Measurements from ENCODE around the gene EFR3B. TPM values are rescaled to one million over a fixed set of nuclear protein-coding genes. Genes with fewer than 3 reads are reported as not detected.
"Not testable (repeated sequence)": the region's sequence is repeated elsewhere in the genome, so short reads cannot be mapped to it uniquely, and the experiment has no call there.

Gene EFR3B
- total RNA-seq, 1 experiment from 2014 or later = 8.9 TPM

DNA sequence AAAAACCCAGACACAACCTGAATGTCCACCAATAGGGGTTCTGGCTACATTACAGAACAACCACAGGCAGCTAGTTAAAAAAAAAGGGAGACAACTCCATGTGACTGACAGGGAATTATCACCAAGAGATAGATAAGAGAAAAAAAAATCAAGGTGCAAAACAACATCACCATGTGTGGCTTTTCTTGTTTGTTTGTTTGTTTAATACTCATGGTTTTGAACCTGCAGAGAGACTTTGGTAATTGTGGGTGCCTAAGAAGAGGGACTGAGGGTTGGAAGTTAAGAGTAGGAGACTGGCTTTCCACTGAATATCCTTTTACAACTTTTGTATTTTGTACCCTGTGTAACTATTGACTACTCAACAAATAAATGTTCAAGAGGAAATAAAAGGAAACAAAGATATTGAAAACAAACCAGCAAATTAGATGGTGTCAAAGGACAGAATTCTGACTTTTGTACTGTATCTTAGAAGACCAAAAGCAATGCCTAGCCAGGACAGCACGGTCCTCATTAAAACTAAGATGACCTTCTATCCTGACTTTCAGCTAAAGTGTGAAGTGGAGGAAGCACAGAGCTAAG is 47.6 kb upstream of the EFR3B start:
- no peaks in the 10 kb centered on the region; the same call in 1 of the 2 replicates for H3K27me3 Mint-ChIP-seq (ENCODE audit: low read depth)

DNA sequence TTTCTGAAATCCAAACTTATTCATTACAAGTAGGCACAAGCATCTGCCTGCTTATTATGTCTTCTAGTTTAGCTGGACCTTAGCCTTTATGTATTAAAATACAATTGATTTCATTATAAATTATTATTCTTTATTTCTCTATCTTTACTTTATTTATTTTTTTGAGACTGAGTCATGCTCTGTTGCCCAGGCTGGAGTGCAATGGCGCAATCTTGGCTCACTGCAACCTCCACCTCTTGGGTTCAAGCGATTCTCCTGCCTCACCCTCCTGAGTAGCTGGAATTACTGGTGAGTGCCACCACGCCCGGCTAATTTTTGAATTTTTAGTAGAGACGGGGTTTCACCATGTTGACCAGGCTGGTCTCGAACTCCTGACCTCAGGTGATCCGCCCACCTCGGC is 42.8 kb upstream of the EFR3B start:
- H3K27ac Mint-ChIP-seq; DNase-seq (ENCODE audit: low spot score); ATAC-seq; H3K4me1 Mint-ChIP-seq; H3K9me3 Mint-ChIP-seq; H3K27me3 Mint-ChIP-seq (ENCODE audit: low read depth); CTCF ChIA-PET; H3K36me3 Mint-ChIP-seq; POLR2A ChIA-PET; H3K4me3 Mint-ChIP-seq: not testable (repeated sequence)

More for the DNA sequence above, 47.6 kb upstream of the EFR3B start:
- ChIA-PET POLR2A (no interaction called here), CTCF (interaction anchor here (0.6 to 3.6 kb wide), 2 partner anchors 19 to 176 kb away, joined by 3 to 11 read pairs; no protein-coding TSS in a partner anchor)
- peaks cover 20% of the 10 kb centered on the region for H3K9me3 Mint-ChIP-seq
- no peak for DNase-seq (ENCODE audit: low spot score)
- TF ChIP-seq, protein P1, sequence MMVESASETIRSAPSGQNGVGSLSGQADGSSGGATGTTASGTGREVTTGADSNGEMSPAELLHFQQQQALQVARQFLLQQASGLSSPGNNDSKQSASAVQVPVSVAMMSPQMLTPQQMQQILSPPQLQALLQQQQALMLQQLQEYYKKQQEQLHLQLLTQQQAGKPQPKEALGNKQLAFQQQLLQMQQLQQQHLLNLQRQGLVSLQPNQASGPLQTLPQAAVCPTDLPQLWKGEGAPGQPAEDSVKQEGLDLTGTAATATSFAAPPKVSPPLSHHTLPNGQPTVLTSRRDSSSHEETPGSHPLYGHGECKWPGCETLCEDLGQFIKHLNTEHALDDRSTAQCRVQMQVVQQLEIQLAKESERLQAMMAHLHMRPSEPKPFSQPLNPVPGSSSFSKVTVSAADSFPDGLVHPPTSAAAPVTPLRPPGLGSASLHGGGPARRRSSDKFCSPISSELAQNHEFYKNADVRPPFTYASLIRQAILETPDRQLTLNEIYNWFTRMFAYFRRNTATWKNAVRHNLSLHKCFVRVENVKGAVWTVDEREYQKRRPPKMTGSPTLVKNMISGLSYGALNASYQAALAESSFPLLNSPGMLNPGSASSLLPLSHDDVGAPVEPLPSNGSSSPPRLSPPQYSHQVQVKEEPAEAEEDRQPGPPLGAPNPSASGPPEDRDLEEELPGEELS (CRISPR knock-in tag; IDR thresholded peaks at IDR 0.05) = no peak
- TF ChIP-seq, protein P2, sequence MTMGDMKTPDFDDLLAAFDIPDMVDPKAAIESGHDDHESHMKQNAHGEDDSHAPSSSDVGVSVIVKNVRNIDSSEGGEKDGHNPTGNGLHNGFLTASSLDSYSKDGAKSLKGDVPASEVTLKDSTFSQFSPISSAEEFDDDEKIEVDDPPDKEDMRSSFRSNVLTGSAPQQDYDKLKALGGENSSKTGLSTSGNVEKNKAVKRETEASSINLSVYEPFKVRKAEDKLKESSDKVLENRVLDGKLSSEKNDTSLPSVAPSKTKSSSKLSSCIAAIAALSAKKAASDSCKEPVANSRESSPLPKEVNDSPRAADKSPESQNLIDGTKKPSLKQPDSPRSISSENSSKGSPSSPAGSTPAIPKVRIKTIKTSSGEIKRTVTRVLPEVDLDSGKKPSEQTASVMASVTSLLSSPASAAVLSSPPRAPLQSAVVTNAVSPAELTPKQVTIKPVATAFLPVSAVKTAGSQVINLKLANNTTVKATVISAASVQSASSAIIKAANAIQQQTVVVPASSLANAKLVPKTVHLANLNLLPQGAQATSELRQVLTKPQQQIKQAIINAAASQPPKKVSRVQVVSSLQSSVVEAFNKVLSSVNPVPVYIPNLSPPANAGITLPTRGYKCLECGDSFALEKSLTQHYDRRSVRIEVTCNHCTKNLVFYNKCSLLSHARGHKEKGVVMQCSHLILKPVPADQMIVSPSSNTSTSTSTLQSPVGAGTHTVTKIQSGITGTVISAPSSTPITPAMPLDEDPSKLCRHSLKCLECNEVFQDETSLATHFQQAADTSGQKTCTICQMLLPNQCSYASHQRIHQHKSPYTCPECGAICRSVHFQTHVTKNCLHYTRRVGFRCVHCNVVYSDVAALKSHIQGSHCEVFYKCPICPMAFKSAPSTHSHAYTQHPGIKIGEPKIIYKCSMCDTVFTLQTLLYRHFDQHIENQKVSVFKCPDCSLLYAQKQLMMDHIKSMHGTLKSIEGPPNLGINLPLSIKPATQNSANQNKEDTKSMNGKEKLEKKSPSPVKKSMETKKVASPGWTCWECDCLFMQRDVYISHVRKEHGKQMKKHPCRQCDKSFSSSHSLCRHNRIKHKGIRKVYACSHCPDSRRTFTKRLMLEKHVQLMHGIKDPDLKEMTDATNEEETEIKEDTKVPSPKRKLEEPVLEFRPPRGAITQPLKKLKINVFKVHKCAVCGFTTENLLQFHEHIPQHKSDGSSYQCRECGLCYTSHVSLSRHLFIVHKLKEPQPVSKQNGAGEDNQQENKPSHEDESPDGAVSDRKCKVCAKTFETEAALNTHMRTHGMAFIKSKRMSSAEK (CRISPR knock-in tag; IDR thresholded peaks at IDR 0.05; ENCODE audit: borderline replicate concordance) = no peak
- no peak for TF ChIP-seq TCF7 (CRISPR knock-in tag; IDR thresholded peaks at IDR 0.05; ENCODE audit: low read depth)
- TF ChIP-seq FOXJ3 (CRISPR knock-in tag; IDR thresholded peaks at IDR 0.05; ENCODE audit: borderline replicate concordance) = no peak
- TF ChIP-seq, protein P3, sequence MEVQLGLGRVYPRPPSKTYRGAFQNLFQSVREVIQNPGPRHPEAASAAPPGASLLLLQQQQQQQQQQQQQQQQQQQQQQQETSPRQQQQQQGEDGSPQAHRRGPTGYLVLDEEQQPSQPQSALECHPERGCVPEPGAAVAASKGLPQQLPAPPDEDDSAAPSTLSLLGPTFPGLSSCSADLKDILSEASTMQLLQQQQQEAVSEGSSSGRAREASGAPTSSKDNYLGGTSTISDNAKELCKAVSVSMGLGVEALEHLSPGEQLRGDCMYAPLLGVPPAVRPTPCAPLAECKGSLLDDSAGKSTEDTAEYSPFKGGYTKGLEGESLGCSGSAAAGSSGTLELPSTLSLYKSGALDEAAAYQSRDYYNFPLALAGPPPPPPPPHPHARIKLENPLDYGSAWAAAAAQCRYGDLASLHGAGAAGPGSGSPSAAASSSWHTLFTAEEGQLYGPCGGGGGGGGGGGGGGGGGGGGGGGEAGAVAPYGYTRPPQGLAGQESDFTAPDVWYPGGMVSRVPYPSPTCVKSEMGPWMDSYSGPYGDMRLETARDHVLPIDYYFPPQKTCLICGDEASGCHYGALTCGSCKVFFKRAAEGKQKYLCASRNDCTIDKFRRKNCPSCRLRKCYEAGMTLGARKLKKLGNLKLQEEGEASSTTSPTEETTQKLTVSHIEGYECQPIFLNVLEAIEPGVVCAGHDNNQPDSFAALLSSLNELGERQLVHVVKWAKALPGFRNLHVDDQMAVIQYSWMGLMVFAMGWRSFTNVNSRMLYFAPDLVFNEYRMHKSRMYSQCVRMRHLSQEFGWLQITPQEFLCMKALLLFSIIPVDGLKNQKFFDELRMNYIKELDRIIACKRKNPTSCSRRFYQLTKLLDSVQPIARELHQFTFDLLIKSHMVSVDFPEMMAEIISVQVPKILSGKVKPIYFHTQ (CRISPR knock-in tag; IDR thresholded peaks at IDR 0.05) = no peak
- TF ChIP-seq, protein P4, sequence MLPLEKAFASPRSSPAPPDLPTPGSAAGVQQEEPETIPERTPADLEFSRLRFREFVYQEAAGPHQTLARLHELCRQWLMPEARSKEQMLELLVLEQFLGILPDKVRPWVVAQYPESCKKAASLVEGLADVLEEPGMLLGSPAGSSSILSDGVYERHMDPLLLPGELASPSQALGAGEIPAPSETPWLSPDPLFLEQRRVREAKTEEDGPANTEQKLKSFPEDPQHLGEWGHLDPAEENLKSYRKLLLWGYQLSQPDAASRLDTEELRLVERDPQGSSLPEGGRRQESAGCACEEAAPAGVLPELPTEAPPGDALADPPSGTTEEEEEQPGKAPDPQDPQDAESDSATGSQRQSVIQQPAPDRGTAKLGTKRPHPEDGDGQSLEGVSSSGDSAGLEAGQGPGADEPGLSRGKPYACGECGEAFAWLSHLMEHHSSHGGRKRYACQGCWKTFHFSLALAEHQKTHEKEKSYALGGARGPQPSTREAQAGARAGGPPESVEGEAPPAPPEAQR (CRISPR knock-in tag; IDR thresholded peaks at IDR 0.05) = no peak
- TF ChIP-seq SOX15 (CRISPR knock-in tag; IDR thresholded peaks at IDR 0.05) = no peak
- TF ChIP-seq FOXP1 (CRISPR knock-in tag; IDR thresholded peaks at IDR 0.05; ENCODE audit: borderline replicate concordance) = no peak
- TF ChIP-seq, protein P5, sequence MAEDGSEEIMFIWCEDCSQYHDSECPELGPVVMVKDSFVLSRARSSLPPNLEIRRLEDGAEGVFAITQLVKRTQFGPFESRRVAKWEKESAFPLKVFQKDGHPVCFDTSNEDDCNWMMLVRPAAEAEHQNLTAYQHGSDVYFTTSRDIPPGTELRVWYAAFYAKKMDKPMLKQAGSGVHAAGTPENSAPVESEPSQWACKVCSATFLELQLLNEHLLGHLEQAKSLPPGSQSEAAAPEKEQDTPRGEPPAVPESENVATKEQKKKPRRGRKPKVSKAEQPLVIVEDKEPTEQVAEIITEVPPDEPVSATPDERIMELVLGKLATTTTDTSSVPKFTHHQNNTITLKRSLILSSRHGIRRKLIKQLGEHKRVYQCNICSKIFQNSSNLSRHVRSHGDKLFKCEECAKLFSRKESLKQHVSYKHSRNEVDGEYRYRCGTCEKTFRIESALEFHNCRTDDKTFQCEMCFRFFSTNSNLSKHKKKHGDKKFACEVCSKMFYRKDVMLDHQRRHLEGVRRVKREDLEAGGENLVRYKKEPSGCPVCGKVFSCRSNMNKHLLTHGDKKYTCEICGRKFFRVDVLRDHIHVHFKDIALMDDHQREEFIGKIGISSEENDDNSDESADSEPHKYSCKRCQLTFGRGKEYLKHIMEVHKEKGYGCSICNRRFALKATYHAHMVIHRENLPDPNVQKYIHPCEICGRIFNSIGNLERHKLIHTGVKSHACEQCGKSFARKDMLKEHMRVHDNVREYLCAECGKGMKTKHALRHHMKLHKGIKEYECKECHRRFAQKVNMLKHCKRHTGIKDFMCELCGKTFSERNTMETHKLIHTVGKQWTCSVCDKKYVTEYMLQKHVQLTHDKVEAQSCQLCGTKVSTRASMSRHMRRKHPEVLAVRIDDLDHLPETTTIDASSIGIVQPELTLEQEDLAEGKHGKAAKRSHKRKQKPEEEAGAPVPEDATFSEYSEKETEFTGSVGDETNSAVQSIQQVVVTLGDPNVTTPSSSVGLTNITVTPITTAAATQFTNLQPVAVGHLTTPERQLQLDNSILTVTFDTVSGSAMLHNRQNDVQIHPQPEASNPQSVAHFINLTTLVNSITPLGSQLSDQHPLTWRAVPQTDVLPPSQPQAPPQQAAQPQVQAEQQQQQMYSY (CRISPR knock-in tag; IDR thresholded peaks at IDR 0.05) = no peak
- TF ChIP-seq ZNF138 (CRISPR knock-in tag; conservative IDR thresholded peaks at IDR 0.05) = no peak
- no peak for TF ChIP-seq GTF2I (CRISPR knock-in tag; conservative IDR thresholded peaks at IDR 0.05)
- no peak for TF ChIP-seq CBFB (CRISPR knock-in tag; IDR thresholded peaks at IDR 0.05; ENCODE audit: low read depth)
- no peak for TF ChIP-seq NR2C2 (CRISPR knock-in tag; IDR thresholded peaks at IDR 0.05)
- no peak for TF ChIP-seq ETV6 (CRISPR knock-in tag; IDR thresholded peaks at IDR 0.05)
- TF ChIP-seq ZNF671 (CRISPR knock-in tag; IDR thresholded peaks at IDR 0.05) = no peak
- TF ChIP-seq NR1H2 (CRISPR knock-in tag; IDR thresholded peaks at IDR 0.05) = no peak
- TF ChIP-seq, protein P6, sequence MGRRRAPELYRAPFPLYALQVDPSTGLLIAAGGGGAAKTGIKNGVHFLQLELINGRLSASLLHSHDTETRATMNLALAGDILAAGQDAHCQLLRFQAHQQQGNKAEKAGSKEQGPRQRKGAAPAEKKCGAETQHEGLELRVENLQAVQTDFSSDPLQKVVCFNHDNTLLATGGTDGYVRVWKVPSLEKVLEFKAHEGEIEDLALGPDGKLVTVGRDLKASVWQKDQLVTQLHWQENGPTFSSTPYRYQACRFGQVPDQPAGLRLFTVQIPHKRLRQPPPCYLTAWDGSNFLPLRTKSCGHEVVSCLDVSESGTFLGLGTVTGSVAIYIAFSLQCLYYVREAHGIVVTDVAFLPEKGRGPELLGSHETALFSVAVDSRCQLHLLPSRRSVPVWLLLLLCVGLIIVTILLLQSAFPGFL (CRISPR knock-in tag; IDR thresholded peaks at IDR 0.05; ENCODE audit: borderline replicate concordance) = no peak
- no peak for TF ChIP-seq SP1 (CRISPR knock-in tag; conservative IDR thresholded peaks at IDR 0.05)
- no peak for TF ChIP-seq TEAD1 (CRISPR knock-in tag; IDR thresholded peaks at IDR 0.05)
- H3K27ac Mint-ChIP-seq = no peak overlapping the region
- H3K4me1 Mint-ChIP-seq = no peaks in the 10 kb centered on the region
- H3K4me3 Mint-ChIP-seq = no peak overlapping the region
- H3K36me3 Mint-ChIP-seq = no peaks in the 10 kb centered on the region
- ATAC-seq = no peak

Measured in WTC11 (cell line).